Smooth muscle cell (in vitro differentiated cells): ENCODE results near the gene SPHK1. TPM values are rescaled to one million over a fixed set of nuclear protein-coding genes. Genes with fewer than 3 reads are reported as not detected.
"Not testable (repeated sequence)": the region's sequence is repeated elsewhere in the genome, so short reads cannot be mapped to it uniquely, and the experiment has no call there.

Experiments
- DNase-seq: peaks from one replicate; lab custom pipeline; 2025; ENCODE audit not compliant: unreplicated experiment; lab: John Stamatoyannopoulos, UW
- H2AFZ ChIP-seq: fragments of 200-600 bp; sonication (generic); 2 replicates; pipeline ENCODE4 v1.6.0; 2016; ENCODE audit warnings: antibody characterized with exemption, low read depth, mild to moderate bottlenecking
- H3F3A ChIP-seq: fragments of 200-600 bp; sonication (generic); 2 replicates; pipeline ENCODE4 v1.6.0; 2017; ENCODE audit warnings: antibody characterized with exemption, low read depth
- H3K27ac ChIP-seq: fragments of 200-600 bp; sonication (generic); 2 replicates; pipeline ENCODE4 v1.5.1; 2016; ENCODE audit warnings: low read depth, mild to moderate bottlenecking
- H3K27me3 ChIP-seq: fragments of 200-600 bp; sonication (generic); 2 replicates; pipeline ENCODE4 v1.6.1; 2016; ENCODE audit warnings: low read depth, mild to moderate bottlenecking
- H3K36me3 ChIP-seq: fragments of 200-600 bp; sonication (generic); 2 replicates; pipeline ENCODE4 v1.5.1; 2016; ENCODE audit warnings: low read depth
- H3K4me1 ChIP-seq: fragments of 200-600 bp; sonication (generic); 2 replicates; pipeline ENCODE4 v1.5.1; 2016; ENCODE audit warnings: low read depth
- H3K4me2 ChIP-seq: fragments of 200-600 bp; sonication (generic); 2 replicates; pipeline ENCODE4 v1.6.0; 2016; ENCODE audit warnings: mild to moderate bottlenecking
- H3K4me3 ChIP-seq: fragments of 200-600 bp; sonication (generic); 2 replicates; pipeline ENCODE4 v1.5.1; 2016; ENCODE audit warnings: mild to moderate bottlenecking
- H3K79me2 ChIP-seq: fragments of 200-600 bp; sonication (generic); 2 replicates; pipeline ENCODE4 v1.6.0; 2016; ENCODE audit warnings: low read depth, mild to moderate bottlenecking
- H3K9ac ChIP-seq: fragments of 200-600 bp; sonication (generic); 2 replicates; pipeline ENCODE4 v1.6.0; 2016; ENCODE audit warnings: low read depth
- H3K9me3 ChIP-seq: fragments of 200-600 bp; sonication (generic); replicated peaks from 2 replicates; pipeline ENCODE4 v1.5.1; 2016; ENCODE audit warnings: low read depth
- H4K20me1 ChIP-seq: fragments of 200-600 bp; sonication (generic); 2 replicates; pipeline ENCODE4 v1.6.0; 2016; ENCODE audit warnings: low read depth
- CTCF ChIP-seq: fragments of 200-600 bp; sonication (generic); IDR thresholded peaks from 2 replicates; pipeline ENCODE4 v1.5.1; 2017; ENCODE audit warnings: borderline replicate concordance, mild to moderate bottlenecking, antibody characterized with exemption; ENCODE audit not compliant: insufficient read depth, poor library complexity, severe bottlenecking
- WGBS: methylation state at CpG from one replicate; pipeline ENCODE4 v1.1.7; 2016; ENCODE audit warnings: low lambda C conversion rate; 5-methylcytosine and 5-hydroxymethylcytosine counted together
- polyA plus RNA-seq: library from polyadenylated mRNA; unstranded; fragments of >200 nt; fragmentation: Nextera tagmentation; extraction: Ambion mirVana; gene quantifications from 2 replicates; pipeline ENCODE4 v1.2.1, GENCODE V29; 2016
- total RNA-seq: library from RNA; depleted of rRNA; stranded (reverse); fragments of >200 nt; gene quantifications from 2 replicates; pipeline ENCODE4 v1.2.3, GENCODE V29; 2014

The SPHK1 gene
- total and polyA plus RNA-seq, 2 experiments from 2014 or later: 20.1 to 24.8 TPM

GRCh38 chr17:76356803-76357456, 27.5 kb upstream of the SPHK1 start:
- Histone ChIP-seq H3K27me3 (no peaks in the 10 kb centered on the region), H3K9ac (no peak overlapping the region), H3K4me2 (no peak overlapping the region), H3K36me3 (no peaks in the 10 kb centered on the region), H3K79me2 (peaks cover 12% of the 10 kb centered on the region), H3K4me3 (no peak overlapping the region), H4K20me1 (no peaks in the 10 kb centered on the region), H3K4me1 (no peaks in the 10 kb centered on the region), H3F3A (peaks cover 3% of the 10 kb centered on the region), H2AFZ (no peak overlapping the region), H3K9me3 (no peaks in the 10 kb centered on the region), H3K27ac (no peak overlapping the region)
- DNase-seq: no peak
- WGBS: 87% methylated on average over 12 of the region's 12 CpGs
- TF ChIP-seq CTCF: no peak

DNA sequence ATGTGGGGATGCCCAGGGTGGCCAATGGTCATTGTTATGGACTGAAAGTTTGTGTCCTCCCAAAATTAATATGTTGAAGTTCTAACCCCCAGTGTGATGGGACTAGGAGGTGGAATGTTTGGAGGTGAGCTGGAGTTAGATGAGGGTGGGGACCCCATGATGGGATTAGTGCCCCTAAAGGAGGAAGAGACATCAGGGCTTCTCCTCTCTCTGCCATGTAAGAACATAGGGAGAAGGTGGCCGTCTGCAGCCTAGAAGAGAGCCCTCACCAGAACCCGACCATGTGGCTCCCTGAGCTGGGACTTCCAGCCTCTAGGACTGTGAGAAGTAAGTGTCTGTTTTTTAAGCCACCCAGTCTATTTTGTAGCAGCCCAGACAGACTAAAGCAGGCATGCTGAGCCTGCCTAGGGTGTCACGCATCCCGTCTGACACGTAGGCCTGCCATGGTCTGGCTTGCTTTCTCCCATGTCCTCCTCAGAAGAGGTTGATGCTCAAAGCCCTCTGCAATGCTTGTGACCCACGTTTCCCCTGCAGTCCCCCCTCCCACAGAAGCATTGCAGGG, 26.7 kb upstream of the SPHK1 start:
- no peaks in the 10 kb centered on the region for H3K9me3 ChIP-seq
- 86% methylated on average over 6 of the region's 6 CpGs for WGBS
- no peaks in the 10 kb centered on the region for H3K27me3 ChIP-seq
- no peak overlapping the region for H3K9ac ChIP-seq
- no peak for TF ChIP-seq CTCF
- DNase-seq: no peak
- peaks cover 3% of the 10 kb centered on the region for H3F3A ChIP-seq
- no peak overlapping the region for H3K27ac ChIP-seq
- no peak overlapping the region for H3K4me2 ChIP-seq
- no peak overlapping the region for H2AFZ ChIP-seq
- H3K79me2 ChIP-seq: peaks cover 5% of the 10 kb centered on the region
- H4K20me1 ChIP-seq: no peaks in the 10 kb centered on the region
- H3K36me3 ChIP-seq: no peaks in the 10 kb centered on the region
- no peak overlapping the region for H3K4me3 ChIP-seq
- H3K4me1 ChIP-seq: no peaks in the 10 kb centered on the region

- H3F3A ChIP-seq: peaks cover 3% of the 10 kb centered on the region
- no peak overlapping the region for H3K27ac ChIP-seq
- 85% methylated on average over 6 of the region's 6 CpGs for WGBS
- TF ChIP-seq CTCF: no peak
- no peaks in the 10 kb centered on the region for H3K36me3 ChIP-seq
- no peak overlapping the region for H3K4me2 ChIP-seq
- no peaks in the 10 kb centered on the region for H3K79me2 ChIP-seq
- H3K9ac ChIP-seq: no peak overlapping the region
- H3K27me3 ChIP-seq: no peaks in the 10 kb centered on the region
- no peaks in the 10 kb centered on the region for H3K4me1 ChIP-seq
- no peak overlapping the region for H3K4me3 ChIP-seq
- DNase-seq: no peak
- no peaks in the 10 kb centered on the region for H4K20me1 ChIP-seq
- H2AFZ ChIP-seq: no peak overlapping the region
- no peaks in the 10 kb centered on the region for H3K9me3 ChIP-seq
Observed at GRCh38 chr17:76359375-76359774, 25.0 kb upstream of the SPHK1 start.

DNA sequence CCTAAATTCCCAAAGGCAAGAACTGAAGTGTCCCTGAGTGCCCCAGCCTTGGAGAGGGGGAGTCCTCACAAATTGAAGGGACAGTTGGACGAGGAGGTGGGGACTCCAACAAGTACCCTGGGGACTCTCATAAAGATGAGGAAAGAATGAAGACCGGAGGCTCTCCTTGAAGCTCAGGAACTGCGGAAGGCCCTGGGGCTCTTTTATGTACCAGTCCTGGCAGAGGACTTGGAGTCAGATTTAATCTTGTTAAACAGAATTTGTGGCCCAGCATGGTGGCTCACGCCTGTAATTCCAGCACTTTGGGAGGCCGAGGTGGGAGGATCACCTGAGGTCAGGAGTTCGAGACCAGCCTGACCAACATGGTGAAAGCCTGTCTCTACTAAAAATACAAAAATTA, 24.6 kb upstream of the SPHK1 start:
- not testable (repeated sequence) for H2AFZ ChIP-seq, H3K9ac ChIP-seq, H3K4me1 ChIP-seq, H3K27me3 ChIP-seq, H4K20me1 ChIP-seq, H3K27ac ChIP-seq, H3K9me3 ChIP-seq, H3K4me3 ChIP-seq, H3K4me2 ChIP-seq, DNase-seq, H3K79me2 ChIP-seq, H3K36me3 ChIP-seq, H3F3A ChIP-seq
- WGBS: 85% methylated on average over 6 of the region's 6 CpGs
